ENCODE results near the gene PLXNA4. TPM values are rescaled to one million over a fixed set of nuclear protein-coding genes. Genes with fewer than 3 reads are reported as not detected.

PLXNA4 gene
- total and polyA plus RNA-seq, 8 donors = 1.9 to 6.6 (median 3.4) TPM

DNA sequence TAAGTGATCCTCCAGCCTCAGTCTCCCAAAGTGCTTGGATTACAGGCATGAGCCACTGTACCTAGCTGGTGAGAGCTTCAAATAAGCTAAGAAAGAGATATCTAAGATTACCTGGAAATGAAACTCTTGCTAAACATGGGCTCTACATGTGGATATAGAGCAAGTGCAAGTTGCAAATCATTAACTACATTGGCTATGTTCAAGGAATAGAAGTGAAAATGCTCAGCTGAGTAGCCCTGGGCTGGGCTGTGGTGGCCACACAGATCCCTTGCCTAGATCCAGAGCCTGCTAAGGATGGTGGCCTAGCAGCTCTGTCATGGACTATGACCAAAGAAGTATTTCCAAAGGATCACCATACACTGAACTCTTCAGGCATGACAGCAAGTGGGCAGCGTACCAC lies 209.3 kb downstream of the PLXNA4 start:
- Histone ChIP-seq H3K27me3 (no peaks in the 10 kb centered on the region), H3K4me3 (no peak overlapping the region), H3K27ac (no peak overlapping the region), H3K4me1 (no peaks in the 10 kb centered on the region), H3K9me3 (no peaks in the 10 kb centered on the region), H3K36me3 (no peaks in the 10 kb centered on the region)
- DNase-seq (no peak), ATAC-seq (no peak)
- intact Hi-C loops (cut with DNase I) = no loop called here
- TF ChIP-seq, protein P1, sequence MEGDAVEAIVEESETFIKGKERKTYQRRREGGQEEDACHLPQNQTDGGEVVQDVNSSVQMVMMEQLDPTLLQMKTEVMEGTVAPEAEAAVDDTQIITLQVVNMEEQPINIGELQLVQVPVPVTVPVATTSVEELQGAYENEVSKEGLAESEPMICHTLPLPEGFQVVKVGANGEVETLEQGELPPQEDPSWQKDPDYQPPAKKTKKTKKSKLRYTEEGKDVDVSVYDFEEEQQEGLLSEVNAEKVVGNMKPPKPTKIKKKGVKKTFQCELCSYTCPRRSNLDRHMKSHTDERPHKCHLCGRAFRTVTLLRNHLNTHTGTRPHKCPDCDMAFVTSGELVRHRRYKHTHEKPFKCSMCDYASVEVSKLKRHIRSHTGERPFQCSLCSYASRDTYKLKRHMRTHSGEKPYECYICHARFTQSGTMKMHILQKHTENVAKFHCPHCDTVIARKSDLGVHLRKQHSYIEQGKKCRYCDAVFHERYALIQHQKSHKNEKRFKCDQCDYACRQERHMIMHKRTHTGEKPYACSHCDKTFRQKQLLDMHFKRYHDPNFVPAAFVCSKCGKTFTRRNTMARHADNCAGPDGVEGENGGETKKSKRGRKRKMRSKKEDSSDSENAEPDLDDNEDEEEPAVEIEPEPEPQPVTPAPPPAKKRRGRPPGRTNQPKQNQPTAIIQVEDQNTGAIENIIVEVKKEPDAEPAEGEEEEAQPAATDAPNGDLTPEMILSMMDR (IDR thresholded peaks at IDR 0.05) = no peak

DNA sequence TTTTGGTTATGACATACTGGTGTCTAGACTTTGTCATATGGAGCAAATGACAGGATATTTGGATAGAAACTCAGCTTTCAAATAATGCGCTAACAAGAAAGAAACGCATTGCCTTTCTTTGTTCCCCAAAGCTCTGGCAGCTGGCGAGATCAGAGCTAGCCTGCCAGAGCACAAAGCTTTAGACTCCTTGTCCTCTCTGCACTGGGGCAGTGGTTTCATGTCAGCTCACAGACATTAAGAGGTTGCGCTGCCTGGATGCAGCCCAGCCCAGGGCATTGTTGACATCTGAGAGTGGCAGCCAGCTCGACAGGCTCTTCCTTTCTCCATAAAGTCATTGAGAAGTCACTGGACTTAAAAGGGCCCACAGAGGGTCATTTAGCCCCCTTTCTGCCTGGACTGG lies 212.0 kb downstream of the PLXNA4 start:
- Histone ChIP-seq H3K36me3 (no peaks in the 10 kb centered on the region), H3K27me3 (no peaks in the 10 kb centered on the region), H3K4me3 (no peak overlapping the region), H3K4me1 (no peaks in the 10 kb centered on the region), H3K27ac (no peak overlapping the region), H3K9me3 (no peaks in the 10 kb centered on the region)
- ATAC-seq (no peak), DNase-seq (no peak)
- TF ChIP-seq, protein P1 (IDR thresholded peaks at IDR 0.05) = no peak
- intact Hi-C loops (cut with DNase I) = no loop called here

DNA sequence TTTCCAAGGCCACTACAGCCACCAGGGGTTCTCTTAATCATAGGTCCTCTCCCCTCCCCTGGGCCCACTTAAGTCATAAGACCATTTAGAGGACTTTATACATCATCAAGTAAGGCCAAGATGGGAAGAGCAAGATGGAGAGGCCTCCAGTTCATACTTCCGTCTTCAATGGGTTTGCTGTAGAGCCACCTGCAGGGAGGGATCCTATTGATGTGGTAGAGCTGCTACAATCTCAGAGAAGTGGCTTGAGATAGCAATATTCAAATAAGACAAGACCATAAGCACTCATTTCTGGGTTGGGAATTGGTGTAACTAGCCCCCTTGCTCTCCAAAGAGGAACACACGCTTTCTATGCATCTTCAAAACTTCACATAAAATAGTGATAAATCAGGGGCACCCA lies 214.2 kb downstream of the PLXNA4 start:
- TF ChIP-seq, protein P1 (IDR thresholded peaks at IDR 0.05) = no peak
- no peaks in the 10 kb centered on the region for H3K27me3 ChIP-seq
- H3K9me3 ChIP-seq = no peaks in the 10 kb centered on the region
- ATAC-seq (no peak), DNase-seq (no peak)
- H3K27ac ChIP-seq = no peak overlapping the region
- no peaks in the 10 kb centered on the region for H3K4me1 ChIP-seq
- intact Hi-C loops (cut with DNase I) = no loop called here
- no peaks in the 10 kb centered on the region for H3K36me3 ChIP-seq
- H3K4me3 ChIP-seq = no peak overlapping the region

DNA sequence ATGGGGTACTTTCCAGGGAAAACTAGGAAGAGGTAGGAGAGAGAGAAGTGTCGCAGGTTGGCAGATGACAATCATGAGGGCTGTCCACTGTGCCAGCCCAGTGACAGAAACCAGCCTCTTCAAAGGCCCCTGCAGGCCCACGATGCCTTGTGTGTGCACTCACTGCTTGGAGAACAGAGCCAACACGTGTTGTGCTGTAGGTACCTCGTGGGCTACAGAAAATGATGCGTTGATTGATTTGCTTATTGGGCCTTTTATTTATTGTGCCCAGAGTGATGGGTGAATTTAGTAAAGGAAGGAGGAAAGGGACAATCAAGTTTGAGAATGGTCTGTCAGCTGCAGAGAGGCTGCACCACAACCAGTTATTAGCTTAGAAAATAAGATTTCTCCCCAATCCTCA lies 215.1 kb downstream of the PLXNA4 start:
- DNase-seq (no peak), ATAC-seq (no peak)
- Histone ChIP-seq H3K27ac (no peak overlapping the region), H3K27me3 (no peaks in the 10 kb centered on the region), H3K4me3 (no peak overlapping the region), H3K9me3 (no peaks in the 10 kb centered on the region), H3K36me3 (no peaks in the 10 kb centered on the region), H3K4me1 (no peaks in the 10 kb centered on the region)
- intact Hi-C loops (cut with DNase I) = no loop called here
- TF ChIP-seq, protein P1 (IDR thresholded peaks at IDR 0.05) = no peak

DNA sequence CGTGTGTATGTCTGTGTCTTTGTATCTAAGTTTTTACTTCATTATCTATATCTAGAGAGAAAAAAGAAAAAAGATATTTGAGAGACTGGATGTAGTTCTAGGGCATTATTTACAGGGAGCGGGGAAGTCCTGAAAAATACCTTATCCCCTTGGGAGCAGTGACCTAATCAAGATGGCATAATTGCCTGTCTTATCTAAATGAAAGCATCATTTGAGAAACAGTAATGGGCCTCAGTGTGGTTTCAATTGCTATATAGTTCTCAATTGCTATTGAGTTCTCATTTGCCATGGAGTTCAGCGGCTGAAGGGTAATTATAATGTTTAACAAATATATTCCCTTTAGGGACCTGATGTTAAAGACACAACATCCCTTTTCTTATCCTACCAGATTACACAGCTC lies 216.5 kb downstream of the PLXNA4 start:
- DNase-seq (no peak), ATAC-seq (no peak)
- H3K27me3 ChIP-seq = peaks cover 0 to 6% of the 10 kb centered on the region in 2 donors
- TF ChIP-seq, protein P1 (IDR thresholded peaks at IDR 0.05) = no peak
- intact Hi-C loops (cut with DNase I) = no loop called here
- no peak overlapping the region for H3K27ac ChIP-seq
- H3K4me1 ChIP-seq = no peaks in the 10 kb centered on the region
- no peak overlapping the region for H3K4me3 ChIP-seq
- H3K36me3 ChIP-seq = no peaks in the 10 kb centered on the region
- H3K9me3 ChIP-seq = no peaks in the 10 kb centered on the region
